Frontal cortex (tissue), 4 donors: ENCODE data around the gene FRRS1L. TPM values are rescaled to one million over a fixed set of nuclear protein-coding genes. Genes with fewer than 3 reads are reported as not detected.

Experiments used
- DNase-seq, 2 donors: peaks; one replicate each; pipeline ENCODE4 v3.0.0; 2012; ENCODE audit warnings: low spot score in 2 of 2
- FAIRE-seq: peaks from 2 replicates; lab custom pipeline; 2012; peaks lifted over from hg19 to GRCh38; lab: Jason Lieb, UNC
- small RNA-seq: library from RNA; depleted of rRNA; stranded (forward); fragments of <200 nt; gene quantifications from one replicate; pipeline ENCODE3, GENCODE V24; 2014
- total RNA-seq: library from RNA; depleted of rRNA; stranded (reverse); fragments of >200 nt; gene quantifications from one replicate; pipeline ENCODE4 v1.2.3, GENCODE V29; 2014
- donor health status: control.
- donor health status: control.
- donor health status: control.

FRRS1L gene
- total RNA-seq, 1 donor from 2014 or later, result 66.9 TPM

DNA sequence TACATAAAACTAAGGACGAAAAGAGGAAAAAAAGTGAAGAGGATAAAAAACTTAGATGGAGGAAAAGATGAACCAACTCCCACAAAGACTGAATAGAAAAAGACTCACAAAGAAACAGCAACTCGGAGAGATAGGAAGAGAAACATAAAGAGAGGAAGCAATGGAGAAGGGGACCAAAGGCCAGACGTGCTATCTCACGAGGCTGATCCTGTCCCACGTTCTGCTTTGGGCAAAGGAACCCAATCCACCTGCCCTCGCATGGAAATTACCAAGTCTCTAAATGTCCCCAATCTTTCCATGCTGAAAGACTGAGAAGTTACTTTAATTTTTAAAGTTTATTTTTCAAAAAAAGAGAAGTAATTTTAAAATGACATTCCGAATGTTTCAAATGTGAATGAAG is 83.9 kb downstream of the FRRS1L start:
- no peak for FAIRE-seq
- DNase-seq, result no peak

DNA sequence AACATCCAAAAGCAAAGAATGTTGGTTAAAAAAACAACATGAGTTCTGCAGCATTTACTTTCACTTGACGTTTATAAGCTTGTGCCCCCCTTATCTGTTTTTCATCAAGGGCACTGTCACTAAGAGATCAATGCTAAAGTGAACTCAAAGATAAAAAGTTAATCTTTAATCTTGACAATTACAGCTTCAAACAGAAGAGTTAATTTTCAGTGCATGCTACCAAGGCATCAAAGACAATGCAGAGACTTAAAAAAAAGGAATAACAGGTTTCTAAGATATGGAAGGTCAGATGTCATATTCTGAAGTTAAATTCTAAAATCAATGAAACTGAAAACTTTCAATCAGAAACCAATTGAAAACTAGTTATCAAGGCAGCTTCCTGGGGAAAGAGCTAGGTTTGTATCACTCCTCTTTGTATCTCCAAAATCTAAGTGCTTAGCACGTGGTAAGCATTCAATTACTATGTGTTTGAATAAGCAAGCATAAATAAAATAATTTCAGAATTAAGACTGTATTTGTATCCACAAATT is 84.9 kb downstream of the FRRS1L start:
- no peak for FAIRE-seq
- no peak for DNase-seq

Small RNA genes lying within 50 kb of the gene (small RNA-seq; reads per million reads assigned to genes)
- not detected for gene RNU6-984P

Other genes starting within 250 kb of the FRRS1L start
- gene ELP1, start 233.1 kb downstream of the FRRS1L start, total RNA-seq, result 51.8 TPM
- gene ABITRAM, start 232.8 kb downstream of the FRRS1L start, total RNA-seq, result 6.5 TPM
- 7.3 TPM for gene CTNNAL1, start 153.8 kb downstream of the FRRS1L start, total RNA-seq
- gene TMEM245, start 47.3 kb downstream of the FRRS1L start, total RNA-seq, result 67.3 TPM
- 2.9 TPM for gene EPB41L4B, start 153.8 kb upstream of the FRRS1L start, total RNA-seq